Neural cell (in vitro differentiated cells): Measurements from ENCODE around the gene ATP1A1. TPM values are rescaled to one million over a fixed set of nuclear protein-coding genes. Genes with fewer than 3 reads are reported as not detected.

Experiments
- H2AFZ ChIP-seq: fragments of 200-600, 300-800 bp; sonication (generic), shearing (Covaris generic); 2 replicates; pipeline ENCODE4 v1.6.0; 2014; ENCODE audit warnings: low read depth, mild to moderate bottlenecking, antibody characterized with exemption, low read length, moderate library complexity
- H3F3A ChIP-seq: fragments of 200-600 bp; shearing (Covaris generic); 2 replicates; pipeline ENCODE4 v1.6.1; 2016; ENCODE audit warnings: mild to moderate bottlenecking, moderate library complexity, mixed read lengths, antibody characterized with exemption, low read length; ENCODE audit not compliant: insufficient read depth, poor library complexity, severe bottlenecking
- H3K27ac ChIP-seq: fragments of 200-600, 300-800 bp; sonication (generic), shearing (Covaris generic); 2 replicates; pipeline ENCODE4 v1.5.1; 2014; ENCODE audit warnings: mild to moderate bottlenecking, low read length, moderate library complexity
- H3K27me3 ChIP-seq: fragments of 300-800, 200-600 bp; sonication (generic), shearing (Covaris generic); 2 replicates; pipeline ENCODE4 v1.6.0; 2014; ENCODE audit warnings: mild to moderate bottlenecking, low read depth, low read length, moderate library complexity; ENCODE audit not compliant: insufficient read depth
- H3K36me3 ChIP-seq: fragments of 300-800, 200-600 bp; sonication (generic), shearing (Covaris generic); 2 replicates; pipeline ENCODE4 v1.5.1; 2014; ENCODE audit warnings: mild to moderate bottlenecking, antibody characterized with exemption, low read length, moderate library complexity; ENCODE audit not compliant: insufficient read depth
- H3K4me2 ChIP-seq: fragments of 300-800, 200-600 bp; sonication (generic), shearing (Covaris generic); 2 replicates; pipeline ENCODE4 v1.6.0; 2014; ENCODE audit warnings: mild to moderate bottlenecking, low read length
- H3K4me3 ChIP-seq: fragments of 300-800, 200-600 bp; sonication (generic), shearing (Covaris generic); 2 replicates; pipeline ENCODE4 v1.5.1; 2014; ENCODE audit warnings: mild to moderate bottlenecking, low read length, moderate library complexity
- H3K79me2 ChIP-seq: fragments of 200-600 bp; shearing (Covaris generic); replicated peaks from 2 replicates; pipeline ENCODE4 v1.6.0; 2014; ENCODE audit warnings: mild to moderate bottlenecking, low read length, moderate library complexity; ENCODE audit not compliant: insufficient read depth
- H3K9ac ChIP-seq: fragments of 300-800, 200-600 bp; sonication (generic), shearing (Covaris generic); 2 replicates; pipeline ENCODE4 v1.6.1; 2016; ENCODE audit warnings: mild to moderate bottlenecking, low read length, mixed read lengths
- H3K9me2 ChIP-seq: fragments of 200-600 bp; shearing (Covaris generic); 2 replicates; pipeline ENCODE4 v1.6.1; 2016; ENCODE audit warnings: mild to moderate bottlenecking, low read length, mixed read lengths; ENCODE audit not compliant: insufficient read depth
- H3K9me3 ChIP-seq: fragments of 200-600, 300-800 bp; sonication (generic), shearing (Covaris generic); 2 replicates; pipeline ENCODE4 v1.6.1; 2016; ENCODE audit warnings: mild to moderate bottlenecking, mixed run types, low read length, moderate library complexity, mixed read lengths
- H4K20me1 ChIP-seq: fragments of 200-600 bp; shearing (Covaris generic); 2 replicates; pipeline ENCODE4 v1.6.1; 2016; ENCODE audit warnings: mild to moderate bottlenecking, mixed run types; ENCODE audit not compliant: insufficient read depth
- EP300 ChIP-seq: fragments of 450-650 bp; conservative IDR thresholded peaks from 2 replicates; pipeline ENCODE4 v1.6.1; 2014; ENCODE audit warnings: antibody characterized with exemption, mild to moderate bottlenecking, moderate library complexity; ENCODE audit not compliant: poor library complexity, severe bottlenecking
- EZH2 ChIP-seq: fragments of 200-600, 300-800 bp; shearing (Covaris generic), sonication (generic); IDR thresholded peaks from 2 replicates; pipeline ENCODE4 v1.6.1; 2014; ENCODE audit warnings: antibody characterized with exemption, low read length, borderline replicate concordance, mild to moderate bottlenecking; ENCODE audit not compliant: insufficient read depth, poor library complexity, severe bottlenecking
- MXI1 ChIP-seq: fragments of 450-650 bp; conservative IDR thresholded peaks from 2 replicates; pipeline ENCODE4 v1.6.1; 2014; ENCODE audit warnings: antibody characterized with exemption, mild to moderate bottlenecking; ENCODE audit not compliant: poor library complexity, severe bottlenecking
- POLR2AphosphoS5 ChIP-seq: IDR thresholded peaks from 2 replicates; pipeline ENCODE4 v1.6.1; 2012
- RAD21 ChIP-seq: fragments of 450-650 bp; conservative IDR thresholded peaks from 2 replicates; pipeline ENCODE4 v1.6.1; 2014; ENCODE audit warnings: antibody characterized with exemption, mild to moderate bottlenecking, moderate library complexity
- REST ChIP-seq: IDR thresholded peaks from 2 replicates; pipeline ENCODE4 v1.6.1; 2012; ENCODE audit warnings: borderline replicate concordance
- SMC3 ChIP-seq: fragments of 450-650 bp; conservative IDR thresholded peaks from 2 replicates; pipeline ENCODE4 v1.6.1; 2014; ENCODE audit warnings: antibody characterized with exemption, mild to moderate bottlenecking, moderate library complexity; ENCODE audit not compliant: poor library complexity
- TAF1 ChIP-seq: IDR thresholded peaks from 2 replicates; pipeline ENCODE4 v1.6.1; 2012; ENCODE audit warnings: low read depth
- polyA plus RNA-seq: library from polyadenylated mRNA; depleted of rRNA; stranded (reverse); fragments of >200 nt; gene quantifications from 2 replicates; pipeline ENCODE4 v1.2.3, GENCODE V29; 2014
- TF ChIP-seq, protein P1 (sequence below): fragments of 450-650 bp; IDR thresholded peaks from 2 replicates; pipeline ENCODE4 v1.5.1; 2014; ENCODE audit warnings: antibody characterized with exemption, mild to moderate bottlenecking, moderate library complexity; ENCODE audit not compliant: poor library complexity, severe bottlenecking

ATP1A1 gene
- polyA plus RNA-seq, 1 donor from 2014 or later = 44.2 TPM

GRCh38 chr1:116340506-116341231, 32.4 kb upstream of the ATP1A1 start:
- Histone ChIP-seq H4K20me1 (no peaks in the 10 kb centered on the region), H3F3A (no peaks in the 10 kb centered on the region), H3K9me3 (no peaks in the 10 kb centered on the region), H3K9ac (no peak overlapping the region), H3K79me2 (no peaks in the 10 kb centered on the region), H3K27ac (no peak overlapping the region), H3K27me3 (no peaks in the 10 kb centered on the region), H3K36me3 (no peaks in the 10 kb centered on the region), H3K4me3 (no peak overlapping the region), H3K4me2 (no peak overlapping the region), H2AFZ (no peak overlapping the region), H3K9me2 (no peaks in the 10 kb centered on the region)
- no peak for TF ChIP-seq MXI1
- no peak for TF ChIP-seq REST
- no peak for TF ChIP-seq RAD21
- no peak for TF ChIP-seq POLR2AphosphoS5
- TF ChIP-seq, protein P1, sequence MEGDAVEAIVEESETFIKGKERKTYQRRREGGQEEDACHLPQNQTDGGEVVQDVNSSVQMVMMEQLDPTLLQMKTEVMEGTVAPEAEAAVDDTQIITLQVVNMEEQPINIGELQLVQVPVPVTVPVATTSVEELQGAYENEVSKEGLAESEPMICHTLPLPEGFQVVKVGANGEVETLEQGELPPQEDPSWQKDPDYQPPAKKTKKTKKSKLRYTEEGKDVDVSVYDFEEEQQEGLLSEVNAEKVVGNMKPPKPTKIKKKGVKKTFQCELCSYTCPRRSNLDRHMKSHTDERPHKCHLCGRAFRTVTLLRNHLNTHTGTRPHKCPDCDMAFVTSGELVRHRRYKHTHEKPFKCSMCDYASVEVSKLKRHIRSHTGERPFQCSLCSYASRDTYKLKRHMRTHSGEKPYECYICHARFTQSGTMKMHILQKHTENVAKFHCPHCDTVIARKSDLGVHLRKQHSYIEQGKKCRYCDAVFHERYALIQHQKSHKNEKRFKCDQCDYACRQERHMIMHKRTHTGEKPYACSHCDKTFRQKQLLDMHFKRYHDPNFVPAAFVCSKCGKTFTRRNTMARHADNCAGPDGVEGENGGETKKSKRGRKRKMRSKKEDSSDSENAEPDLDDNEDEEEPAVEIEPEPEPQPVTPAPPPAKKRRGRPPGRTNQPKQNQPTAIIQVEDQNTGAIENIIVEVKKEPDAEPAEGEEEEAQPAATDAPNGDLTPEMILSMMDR = no peak
- no peak for TF ChIP-seq EZH2
- TF ChIP-seq TAF1 = no peak
- no peak for TF ChIP-seq SMC3
- no peak for TF ChIP-seq EP300

DNA sequence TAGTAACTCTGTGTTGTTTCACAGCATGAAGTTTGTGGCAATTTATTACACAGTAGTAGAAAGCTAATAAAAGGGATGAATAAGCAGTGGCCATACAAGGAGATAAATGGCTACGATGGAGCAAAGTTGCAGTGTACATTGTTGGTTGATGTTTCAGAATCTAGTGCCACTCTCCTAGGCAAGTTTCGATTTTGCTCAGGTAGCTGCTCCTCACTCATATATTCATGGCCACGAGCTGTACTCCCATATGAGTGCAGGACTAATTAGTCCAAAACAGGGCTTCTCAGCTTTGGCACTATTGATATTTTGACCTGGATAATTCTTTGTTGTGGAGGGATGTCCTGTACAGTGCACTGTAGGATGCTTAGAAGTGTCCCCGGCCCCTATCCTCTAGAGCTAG, 30.0 kb upstream of the ATP1A1 start:
- H3K36me3 ChIP-seq = no peaks in the 10 kb centered on the region
- H3K27ac ChIP-seq = no peak overlapping the region
- H3K4me3 ChIP-seq = no peak overlapping the region
- H3K27me3 ChIP-seq = no peaks in the 10 kb centered on the region
- no peaks in the 10 kb centered on the region for H3K9me2 ChIP-seq
- TF ChIP-seq POLR2AphosphoS5 = no peak
- H3K79me2 ChIP-seq = no peaks in the 10 kb centered on the region
- no peaks in the 10 kb centered on the region for H4K20me1 ChIP-seq
- no peak overlapping the region for H3K9ac ChIP-seq
- no peak overlapping the region for H3K4me2 ChIP-seq
- H3K9me3 ChIP-seq = no peaks in the 10 kb centered on the region
- no peak overlapping the region for H2AFZ ChIP-seq
- no peaks in the 10 kb centered on the region for H3F3A ChIP-seq
